GM04504 (cell line): Measurements from ENCODE around the gene TNFSF15.

ENCODE experiments used
- DNase-seq: peaks from one replicate; pipeline ENCODE4 v3.0.0-alpha.2; 2012; ENCODE audit warnings: low read depth

The TNFSF15 gene

GRCh38 chr9:114787781-114788498, 17.9 kb downstream of the TNFSF15 start:
- no peak for DNase-seq

DNA sequence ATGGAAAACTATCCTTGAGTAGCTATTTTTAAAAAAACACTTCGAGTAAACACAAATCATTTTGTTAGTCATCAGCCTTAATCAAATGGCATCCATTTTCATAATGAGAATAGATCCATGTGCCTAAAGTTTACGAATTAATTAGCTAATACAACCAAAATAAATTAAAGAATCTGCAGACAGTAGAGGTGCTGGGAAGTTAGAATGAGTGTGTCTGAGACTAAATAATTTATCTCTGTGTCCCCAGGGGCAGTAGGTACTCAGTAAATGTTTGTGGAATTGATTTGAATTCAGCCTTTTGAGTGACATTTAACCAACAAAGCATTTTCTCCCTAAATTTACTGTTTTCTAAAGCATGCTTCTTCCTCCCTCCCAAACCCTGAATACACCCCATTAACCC, 18.6 kb downstream of the TNFSF15 start:
- no peak for DNase-seq

GRCh38 chr9:114785866-114786650, 19.8 kb downstream of the TNFSF15 start:
- no peak for DNase-seq

DNA sequence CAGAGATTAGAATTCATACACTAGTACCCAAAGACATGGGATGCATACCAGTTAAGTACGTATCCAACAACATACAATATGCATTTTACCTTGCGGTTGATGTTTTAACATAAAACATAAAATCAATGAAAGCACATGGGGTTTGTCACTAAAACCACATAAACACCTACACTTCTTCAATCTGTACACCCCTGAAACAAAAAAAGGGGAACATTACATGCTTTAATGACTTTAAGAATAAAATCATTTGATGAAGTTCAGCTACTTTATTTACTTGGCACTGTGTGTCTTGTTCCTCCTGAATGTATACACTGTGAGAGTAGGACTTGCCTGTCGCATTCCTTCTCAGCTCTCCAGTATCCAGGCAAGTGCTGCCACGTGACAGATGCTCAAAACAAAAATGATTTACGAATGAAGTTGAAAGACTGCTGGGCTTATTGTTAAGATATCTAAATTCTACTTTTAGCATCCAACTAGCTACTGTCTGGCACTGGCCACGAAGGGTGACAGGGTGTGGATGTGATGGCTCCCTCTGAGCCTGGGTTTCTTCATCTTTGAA, 21.0 kb downstream of the TNFSF15 start:
- no peak for DNase-seq

DNA sequence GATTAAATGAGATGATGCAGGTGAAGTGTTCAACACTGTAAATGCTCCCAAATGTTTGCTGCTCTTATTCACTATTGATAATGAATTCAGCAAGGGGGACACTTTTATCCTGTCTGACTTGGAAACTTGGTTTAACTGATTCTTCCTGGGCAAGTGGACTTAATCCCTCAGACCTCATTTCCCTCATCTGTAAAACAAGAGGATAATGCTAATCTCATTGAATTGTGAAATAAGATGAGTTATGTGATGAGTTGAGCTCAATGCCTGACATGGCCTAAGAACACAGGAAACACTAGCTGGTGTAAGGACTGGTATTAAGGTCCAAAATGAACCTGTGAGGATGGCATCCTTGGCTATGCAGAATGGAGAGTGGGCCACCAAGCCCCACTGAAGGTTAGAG, 23.3 kb downstream of the TNFSF15 start:
- DNase-seq: no peak

DNA sequence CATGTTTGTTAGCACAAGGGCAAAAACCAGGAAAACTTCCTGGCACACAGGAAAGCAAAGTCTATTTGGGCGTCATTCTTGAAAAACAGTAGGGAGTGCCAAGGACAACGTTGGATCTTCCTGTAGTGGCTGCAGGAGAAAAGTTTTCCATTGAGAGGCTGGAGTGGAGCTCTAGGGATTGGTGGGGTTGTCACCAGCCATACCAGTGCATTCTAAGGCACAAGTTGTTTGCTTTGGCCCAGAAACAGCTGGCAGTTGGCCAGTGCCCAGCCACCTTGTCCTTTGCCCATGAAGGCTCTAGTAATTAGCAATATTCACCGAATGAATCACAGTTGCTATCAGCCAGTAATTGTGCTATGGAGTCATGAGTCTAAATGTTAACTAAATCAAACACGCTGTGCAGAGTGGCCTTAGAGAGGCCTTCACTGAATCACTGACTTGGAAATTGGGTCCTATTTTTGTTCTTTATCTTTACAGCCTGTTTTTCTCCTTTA, 26.4 kb downstream of the TNFSF15 start:
- no peak for DNase-seq

DNA sequence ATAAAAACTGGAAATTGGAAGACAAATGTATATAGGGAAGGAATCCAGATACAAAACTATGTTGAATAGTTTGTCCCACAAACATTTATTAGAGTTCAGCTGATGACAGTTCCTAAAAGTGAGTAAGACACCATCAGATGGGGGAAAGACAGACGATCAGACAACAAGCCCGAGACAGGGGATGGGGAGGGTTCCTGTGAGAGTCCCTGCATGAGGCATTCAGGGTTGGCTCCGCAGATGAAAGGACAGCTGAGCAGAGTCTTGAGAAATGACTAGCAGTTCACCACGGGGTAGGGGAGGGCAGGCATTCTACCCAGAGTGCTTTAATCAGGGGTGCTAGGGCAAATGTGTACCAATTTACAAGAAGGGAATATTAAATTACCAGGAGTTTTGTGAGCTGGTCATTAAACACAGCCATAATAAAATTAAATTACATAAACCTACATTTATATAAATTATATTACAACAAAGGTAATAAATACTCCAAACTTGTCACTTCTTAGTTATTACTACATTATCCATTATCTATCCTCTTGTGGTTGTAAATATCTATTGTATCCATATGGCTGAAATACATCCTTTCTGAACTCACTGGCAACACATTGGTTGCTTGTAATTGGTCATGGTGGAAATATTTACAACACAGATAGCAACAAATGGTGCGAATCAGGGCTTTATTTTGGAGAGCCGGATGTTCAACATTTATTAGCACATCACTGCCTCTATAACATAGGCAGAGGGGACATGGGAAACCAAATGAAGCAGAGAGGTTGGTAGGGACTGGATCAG, 27.8 kb downstream of the TNFSF15 start:
- no peak for DNase-seq

- DNase-seq: no peak
These were observed 29.0 kb downstream of the TNFSF15 start for GRCh38 chr9:114776683-114777399.

DNA sequence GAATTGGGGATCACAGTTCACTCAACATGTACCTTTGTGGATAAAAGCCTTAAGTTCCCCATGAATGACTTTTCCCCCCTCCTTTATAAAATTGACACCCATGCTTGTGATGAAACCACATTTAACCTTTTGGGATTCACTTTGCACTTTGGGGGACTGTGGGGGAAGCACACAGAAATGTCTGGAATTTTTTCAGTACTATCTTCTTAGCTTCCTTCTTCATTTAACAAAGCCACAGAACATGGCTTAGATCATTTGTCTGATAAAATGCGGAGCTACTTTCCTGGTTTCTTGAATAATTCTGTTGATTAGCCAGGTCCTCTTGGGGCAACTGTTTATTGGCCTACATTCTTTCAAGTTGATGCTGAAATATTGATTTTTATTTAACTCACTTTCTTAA, 29.9 kb downstream of the TNFSF15 start:
- DNase-seq: no peak

- DNase-seq: no peak
These were observed 30.7 kb downstream of the TNFSF15 start for GRCh38 chr9:114775121-114775520.

- DNase-seq: no peak
These were observed 31.3 kb downstream of the TNFSF15 start for GRCh38 chr9:114774524-114774923.

DNA sequence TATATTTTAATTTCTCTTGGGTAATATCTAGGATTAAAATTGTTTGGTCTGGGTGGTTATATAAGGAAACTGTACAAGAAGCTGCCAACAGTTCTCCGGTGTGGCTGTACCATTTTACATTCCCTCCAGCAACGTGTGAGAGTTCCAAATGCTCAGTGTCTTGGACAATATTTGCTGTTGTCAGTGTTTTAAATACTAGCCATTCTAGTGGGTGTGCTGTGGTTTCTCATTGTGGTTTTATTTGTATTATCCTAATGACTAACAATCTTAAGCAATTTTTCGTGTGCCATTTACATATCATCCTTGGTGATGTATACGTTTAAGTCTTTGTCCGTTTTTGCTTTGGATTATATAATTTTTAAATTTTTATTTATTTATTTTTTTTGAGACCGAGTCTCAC, 34.0 kb downstream of the TNFSF15 start:
- no peak for DNase-seq

DNA sequence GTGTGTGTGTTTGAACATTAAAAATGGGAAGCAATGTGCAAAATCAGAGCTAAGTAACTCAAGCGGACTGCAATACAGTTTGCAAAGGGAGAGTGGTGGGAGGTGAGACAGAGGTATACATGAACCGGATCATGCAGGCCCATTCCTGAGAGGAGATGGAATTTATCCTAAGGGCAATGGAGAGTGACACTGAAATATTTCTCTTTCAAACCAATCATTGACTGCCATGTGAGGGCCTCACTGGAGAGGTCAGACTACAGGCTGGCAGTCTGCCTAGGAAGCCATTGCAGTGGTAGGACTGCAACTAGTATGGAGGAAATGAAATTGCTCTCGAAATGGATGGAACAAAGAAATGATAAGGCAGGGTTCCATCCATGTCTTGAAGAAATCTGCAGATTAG, 34.8 kb downstream of the TNFSF15 start:
- no peak for DNase-seq

DNA sequence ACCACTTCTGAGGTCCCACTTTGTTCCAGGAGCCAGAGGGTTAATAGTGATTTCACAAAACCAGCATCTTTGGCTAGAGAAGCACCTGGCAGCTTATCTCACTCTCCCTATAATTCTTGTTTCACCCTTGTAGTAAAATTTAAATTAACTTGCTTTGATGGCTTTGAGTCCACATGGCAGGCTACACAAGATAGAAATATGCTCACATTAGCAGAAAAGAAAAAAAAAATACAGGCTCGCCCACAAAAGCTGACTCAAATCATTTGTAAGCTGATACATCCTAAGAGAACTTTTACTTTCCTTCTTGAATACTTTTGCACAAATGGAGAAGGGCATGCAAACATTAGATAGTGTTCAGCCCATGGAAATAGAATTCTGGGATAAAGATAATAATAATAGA, 36.2 kb downstream of the TNFSF15 start:
- DNase-seq: no peak

DNA sequence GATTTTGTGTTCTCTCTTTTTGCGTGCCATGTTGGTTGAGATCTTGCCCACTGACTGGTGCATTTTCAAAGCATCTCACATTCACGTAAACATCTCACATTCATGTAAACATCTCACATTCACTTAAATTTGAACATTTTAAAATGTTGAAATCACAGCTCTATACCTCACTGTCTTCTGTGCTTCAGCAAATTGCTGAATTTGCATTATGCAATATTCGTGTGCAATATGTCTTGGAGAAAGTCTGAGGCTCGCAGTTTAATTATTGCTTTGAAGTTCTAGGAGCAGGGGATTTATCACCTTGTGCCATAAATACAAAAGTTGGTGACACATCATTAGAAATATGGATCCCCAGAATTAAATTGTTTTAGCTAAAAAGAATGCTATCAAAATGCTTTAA, 42.6 kb downstream of the TNFSF15 start:
- DNase-seq: no peak

GRCh38 chr9:114761523-114761922, 44.3 kb downstream of the TNFSF15 start:
- no peak for DNase-seq

GRCh38 chr9:114759512-114760341, 46.1 kb downstream of the TNFSF15 start:
- no peak for DNase-seq

DNA sequence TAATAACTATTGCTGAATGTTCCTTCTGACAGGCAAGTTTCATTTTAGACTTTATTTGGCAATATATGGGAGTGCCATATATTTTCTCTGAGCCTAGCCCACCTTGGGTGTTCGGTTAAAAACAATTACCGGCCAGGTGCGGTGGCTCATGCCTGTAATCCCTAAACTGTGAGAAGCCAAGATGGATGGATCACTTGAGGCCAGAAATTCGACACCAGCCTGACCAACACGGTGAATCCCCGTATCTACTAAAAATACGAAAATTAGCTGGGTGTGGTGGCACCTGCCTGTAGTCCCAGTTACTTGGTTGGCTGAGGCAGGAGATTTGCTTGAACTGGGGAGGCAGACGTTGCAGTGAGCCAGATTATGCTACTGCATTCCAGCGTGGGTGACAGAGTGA, 47.9 kb downstream of the TNFSF15 start:
- no peak for DNase-seq

GRCh38 chr9:114757395-114757794, 48.4 kb downstream of the TNFSF15 start:
- DNase-seq: no peak

DNA sequence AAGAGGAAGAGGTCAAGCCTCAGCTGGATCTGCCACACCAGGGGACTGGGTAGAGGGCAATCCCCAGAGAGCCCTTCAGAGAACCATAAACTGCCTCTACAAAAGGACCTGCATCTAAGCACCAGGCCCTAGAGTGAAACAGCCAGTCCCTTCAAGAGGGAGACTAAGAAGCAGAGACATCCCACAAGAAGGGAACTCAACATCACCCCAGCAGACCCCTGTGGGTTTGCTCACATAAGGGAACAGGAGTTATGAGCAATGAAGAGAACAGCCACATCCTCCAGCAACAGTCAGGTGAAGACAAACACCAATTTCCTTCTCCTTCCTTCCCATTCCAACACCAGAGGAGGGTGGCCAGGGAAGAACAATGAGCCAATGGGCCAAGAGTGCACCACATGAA, 48.9 kb downstream of the TNFSF15 start:
- no peak for DNase-seq

DNA sequence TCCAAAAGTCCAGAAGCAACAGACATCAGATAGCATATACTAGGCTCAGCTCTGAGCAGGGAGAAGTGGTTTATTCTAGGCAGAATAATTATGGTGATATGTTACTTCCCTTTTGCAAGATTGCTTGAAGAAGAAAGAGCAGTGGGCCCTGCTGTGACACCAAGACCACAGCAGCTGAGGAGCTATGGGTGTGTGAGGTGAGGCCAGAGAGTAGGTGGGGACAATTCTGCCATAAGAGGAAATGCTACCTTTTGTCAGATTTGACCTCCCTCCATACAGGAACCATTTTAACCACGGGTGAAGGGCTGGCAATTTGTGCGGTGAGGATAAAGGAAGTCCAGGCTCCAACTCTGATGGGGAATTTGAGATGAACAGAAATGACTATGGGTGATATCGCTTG, 51.3 kb downstream of the TNFSF15 start:
- no peak for DNase-seq
